ENCODE measurements around the gene MAIP1. TPM values are rescaled to one million over a fixed set of nuclear protein-coding genes. Genes with fewer than 3 reads are reported as not detected.

The MAIP1 gene
- total RNA-seq, 3 donors from 2014 or later, result 18.1 to 26.6 (median 22.9) TPM

- H3K4me1 ChIP-seq (ENCODE audit: low read depth), result no peaks in the 10 kb centered on the region
- no peaks in the 10 kb centered on the region for H3K36me3 ChIP-seq (ENCODE audit: low read depth)
- no peak for TF ChIP-seq CTCF (IDR thresholded peaks at IDR 0.05)
- intact Hi-C loops (cut with DNase I, micrococcal nuclease), result no loop called here
- no peak overlapping the region for H3K4me3 ChIP-seq
- ATAC-seq, result no peak
- H3K9me3 ChIP-seq, result no peaks in the 10 kb centered on the region
- DNase-seq, result no peak
Observed at GRCh38 chr2:199999166-199999565, 43.8 kb downstream of the MAIP1 start.

DNA sequence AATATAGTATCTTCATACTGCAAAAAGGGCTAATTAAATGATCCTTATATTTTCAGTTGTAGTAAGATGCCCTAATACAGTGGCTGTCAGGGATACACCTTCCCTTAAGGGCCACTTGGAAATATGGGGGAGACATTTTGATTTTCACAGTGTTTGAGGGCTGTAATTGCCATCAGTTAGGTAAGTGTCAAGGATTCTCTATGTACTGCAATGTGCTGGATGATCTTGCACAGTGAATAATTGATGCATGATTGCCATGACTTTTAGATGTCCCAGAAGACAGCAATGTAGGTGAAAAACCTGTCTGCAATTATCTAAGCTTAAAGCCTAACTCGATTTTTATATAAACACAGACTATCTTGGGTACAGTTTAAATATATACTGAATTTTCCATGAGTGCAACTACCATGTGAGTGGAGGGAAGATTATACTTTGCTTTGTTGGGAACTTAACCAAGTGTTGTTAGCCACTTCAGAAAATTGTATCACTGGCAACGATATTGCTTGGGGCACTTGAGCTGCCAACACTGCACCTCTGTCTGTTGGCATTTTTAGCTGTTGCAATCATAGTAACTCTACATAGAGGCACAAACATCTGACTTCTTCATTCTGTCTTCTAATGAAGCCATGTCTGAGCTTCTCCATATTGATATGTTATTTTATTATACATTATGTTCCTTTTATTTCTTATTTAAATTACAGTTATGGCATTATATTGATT, 45.2 kb downstream of the MAIP1 start:
- no peak for DNase-seq
- TF ChIP-seq CTCF (IDR thresholded peaks at IDR 0.05), result no peak
- no peaks in the 10 kb centered on the region for H3K36me3 ChIP-seq (ENCODE audit: low read depth)
- intact Hi-C loops (cut with DNase I, micrococcal nuclease), result no loop called here
- no peak for ATAC-seq
- no peaks in the 10 kb centered on the region for H3K9me3 ChIP-seq
- H3K4me1 ChIP-seq (ENCODE audit: low read depth), result no peaks in the 10 kb centered on the region
- H3K4me3 ChIP-seq, result no peak overlapping the region

DNA sequence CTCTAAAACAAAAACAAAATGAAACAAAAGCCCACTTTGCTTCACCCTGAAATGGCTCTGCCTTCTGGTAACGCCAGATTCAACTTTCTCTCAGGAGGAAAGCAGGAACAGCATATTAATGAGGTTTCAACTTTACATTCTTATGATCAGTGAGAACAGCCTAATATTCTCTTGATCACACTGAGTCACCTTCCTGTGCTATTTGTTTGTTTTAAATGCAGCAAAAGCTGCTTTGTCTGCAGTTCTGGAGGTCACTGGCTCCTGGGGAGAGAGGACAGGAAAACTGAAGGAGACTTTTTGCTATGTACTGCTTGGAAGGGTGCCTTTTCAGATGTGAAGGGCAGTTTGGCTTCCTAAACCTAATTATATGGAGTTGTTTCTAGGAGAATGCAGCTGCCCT, 48.1 kb downstream of the MAIP1 start:
- intact Hi-C loops (cut with DNase I, micrococcal nuclease), result no loop called here
- no peak for ATAC-seq
- no peak for TF ChIP-seq CTCF (IDR thresholded peaks at IDR 0.05)
- Histone ChIP-seq H3K4me3 (no peak overlapping the region), H3K9me3 (no peaks in the 10 kb centered on the region), H3K36me3 (ENCODE audit: low read depth) (no peaks in the 10 kb centered on the region), H3K4me1 (ENCODE audit: low read depth) (no peaks in the 10 kb centered on the region)
- no peak for DNase-seq

DNA sequence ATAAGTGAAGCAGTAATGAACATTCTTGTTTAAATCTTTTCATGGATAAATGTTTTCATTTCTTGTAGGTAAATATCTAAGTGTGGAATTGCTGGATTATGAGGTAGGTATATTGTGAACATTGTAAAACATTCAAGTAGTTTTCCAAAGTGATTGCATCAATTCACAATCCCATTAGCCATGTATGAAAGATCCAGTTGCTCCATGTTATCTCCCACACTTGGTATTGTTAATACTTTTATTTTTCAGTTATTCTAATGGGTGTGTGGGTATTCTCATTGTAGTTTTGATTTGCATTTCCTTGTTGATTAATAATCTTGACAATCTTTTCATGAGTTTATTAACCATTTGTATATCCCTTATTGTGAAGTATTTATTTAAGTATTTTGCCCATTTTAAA, 50.3 kb downstream of the MAIP1 start:
- TF ChIP-seq CTCF (IDR thresholded peaks at IDR 0.05), result no peak
- no peak for DNase-seq
- H3K4me3 ChIP-seq, result no peak overlapping the region
- no peaks in the 10 kb centered on the region for H3K36me3 ChIP-seq (ENCODE audit: low read depth)
- intact Hi-C loops (cut with DNase I, micrococcal nuclease), result no loop called here
- no peak for ATAC-seq
- no peaks in the 10 kb centered on the region for H3K4me1 ChIP-seq (ENCODE audit: low read depth)
- no peaks in the 10 kb centered on the region for H3K9me3 ChIP-seq

GRCh38 chr2:200007306-200007705, 51.9 kb downstream of the MAIP1 start:
- intact Hi-C loops (cut with DNase I, micrococcal nuclease), result no loop called here
- Histone ChIP-seq H3K4me1 (ENCODE audit: low read depth) (no peaks in the 10 kb centered on the region), H3K9me3 (no peaks in the 10 kb centered on the region), H3K36me3 (ENCODE audit: low read depth) (no peaks in the 10 kb centered on the region), H3K4me3 (no peak overlapping the region)
- ATAC-seq, result no peak
- DNase-seq, result no peak
- no peak for TF ChIP-seq CTCF (IDR thresholded peaks at IDR 0.05)

- DNase-seq (no peak), ATAC-seq (no peak)
- Histone ChIP-seq H3K4me1 (ENCODE audit: low read depth) (no peaks in the 10 kb centered on the region), H3K4me3 (no peak overlapping the region), H3K9me3 (no peaks in the 10 kb centered on the region), H3K36me3 (ENCODE audit: low read depth) (no peaks in the 10 kb centered on the region)
- intact Hi-C loops (cut with DNase I, micrococcal nuclease), result no loop called here
- TF ChIP-seq CTCF (IDR thresholded peaks at IDR 0.05), result no peak
Observed at GRCh38 chr2:200012401-200012800, 57.0 kb downstream of the MAIP1 start.

Data from mucosa of descending colon (tissue), 3 donors.